DOHH2 (cell line): Measurements from ENCODE around the gene NPAS2.

Experiments used
- H3F3A ChIP-seq: fragments of 200-600 bp; sonication (generic), shearing (Covaris generic); 2 replicates; pipeline ENCODE4 v1.6.0; 2016; ENCODE audit warnings: antibody characterized with exemption, mild to moderate bottlenecking; ENCODE audit not compliant: control insufficient read depth, insufficient read depth
- H3K27ac ChIP-seq: fragments of 200-600 bp; sonication (generic); 2 replicates; pipeline ENCODE4 v1.5.1; 2014; ENCODE audit warnings: low read depth, mild to moderate bottlenecking, low read length, moderate library complexity
- H3K27me3 ChIP-seq: fragments of 200-600 bp; sonication (generic); 2 replicates; pipeline ENCODE4 v1.6.1; 2014; ENCODE audit warnings: mild to moderate bottlenecking, low read length, mixed read lengths; ENCODE audit not compliant: control insufficient read depth
- H3K36me3 ChIP-seq: fragments of 200-600 bp; sonication (generic); 2 replicates; pipeline ENCODE4 v1.6.1; 2014; ENCODE audit warnings: mild to moderate bottlenecking, low read length, moderate library complexity, mixed read lengths; ENCODE audit not compliant: control insufficient read depth
- H3K4me1 ChIP-seq: fragments of 200-600 bp; sonication (generic); 2 replicates; pipeline ENCODE4 v1.6.1; 2014; ENCODE audit warnings: mild to moderate bottlenecking, low read length, mixed read lengths; ENCODE audit not compliant: control insufficient read depth
- H3K4me2 ChIP-seq: fragments of 200-600 bp; sonication (generic); 2 replicates; pipeline ENCODE4 v1.6.0; 2014; ENCODE audit warnings: mild to moderate bottlenecking, low read length, moderate library complexity
- H3K4me3 ChIP-seq: fragments of 200-600 bp; sonication (generic); 2 replicates; pipeline ENCODE4 v1.5.1; 2014; ENCODE audit warnings: mild to moderate bottlenecking, low read length, mixed read lengths
- H3K79me2 ChIP-seq: fragments of 200-600 bp; sonication (generic); 2 replicates; pipeline ENCODE4 v1.6.1; 2014; ENCODE audit warnings: mild to moderate bottlenecking, low read length, mixed read lengths; ENCODE audit not compliant: control insufficient read depth
- H3K9me2 ChIP-seq: fragments of 200-600 bp; sonication (generic); replicated peaks from 2 replicates; pipeline ENCODE4 v1.6.1; 2014; ENCODE audit warnings: mild to moderate bottlenecking, low read length, mixed read lengths; ENCODE audit not compliant: control insufficient read depth
- H3K9me3 ChIP-seq: fragments of 200-600 bp; sonication (generic); 2 replicates; pipeline ENCODE4 v1.6.1; 2014; ENCODE audit warnings: antibody characterized with exemption, low read length, mixed read lengths; ENCODE audit not compliant: control insufficient read depth, insufficient read depth
- H4K20me1 ChIP-seq: fragments of 200-600 bp; sonication (generic); 2 replicates; pipeline ENCODE4 v1.6.0; 2014; ENCODE audit warnings: low read depth, mild to moderate bottlenecking, antibody characterized with exemption, low read length, moderate library complexity; ENCODE audit not compliant: control insufficient read depth, insufficient read depth
- EZH2phosphoT487 ChIP-seq: fragments of 200-600 bp; sonication (generic); IDR thresholded peaks from 2 replicates; pipeline ENCODE4 v1.6.1; 2017; ENCODE audit warnings: borderline replicate concordance, mild to moderate bottlenecking, antibody characterized with exemption, low read length, moderate library complexity, mixed read lengths
- TF ChIP-seq, protein P1 (sequence below): fragments of 200-600 bp; sonication (generic); IDR thresholded peaks from one replicate; pipeline ENCODE4 v1.5.1; 2014; ENCODE audit warnings: antibody characterized with exemption, mild to moderate bottlenecking, low read depth, low read length; ENCODE audit not compliant: poor library complexity, severe bottlenecking

The NPAS2 gene

DNA sequence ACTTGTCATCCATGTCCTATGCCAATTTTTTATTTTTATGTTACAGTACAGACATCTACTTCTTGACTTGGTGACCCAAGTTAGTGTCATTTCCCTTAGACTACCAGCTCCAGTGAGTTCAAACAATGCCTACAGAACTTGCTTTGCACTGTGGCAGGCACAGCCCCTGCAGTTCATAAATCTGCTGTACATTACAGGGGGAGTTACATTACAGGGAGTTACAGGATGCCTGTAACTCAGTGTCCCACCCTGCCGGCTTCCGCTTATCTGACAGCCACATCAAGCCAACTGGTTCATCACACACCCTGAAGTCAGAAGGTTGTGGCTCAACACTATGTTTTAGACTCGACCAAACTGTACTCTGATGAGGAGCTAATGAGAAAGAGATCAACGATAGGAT, 7.8 kb upstream of the NPAS2 start:
- Histone ChIP-seq H3K36me3 (no peaks in the 10 kb centered on the region), H3K4me3 (no peak overlapping the region), H4K20me1 (no peaks in the 10 kb centered on the region), H3K4me2 (no peak overlapping the region), H3K9me2 (no peaks in the 10 kb centered on the region), H3K9me3 (no peaks in the 10 kb centered on the region), H3K27ac (no peak overlapping the region), H3F3A (no peaks in the 10 kb centered on the region), H3K79me2 (no peaks in the 10 kb centered on the region), H3K27me3 (peaks cover 2% of the 10 kb centered on the region; the same call in 1 of the 2 replicates), H3K4me1 (peaks cover 5% of the 10 kb centered on the region)
- no peak for TF ChIP-seq EZH2phosphoT487
- TF ChIP-seq, protein P1, sequence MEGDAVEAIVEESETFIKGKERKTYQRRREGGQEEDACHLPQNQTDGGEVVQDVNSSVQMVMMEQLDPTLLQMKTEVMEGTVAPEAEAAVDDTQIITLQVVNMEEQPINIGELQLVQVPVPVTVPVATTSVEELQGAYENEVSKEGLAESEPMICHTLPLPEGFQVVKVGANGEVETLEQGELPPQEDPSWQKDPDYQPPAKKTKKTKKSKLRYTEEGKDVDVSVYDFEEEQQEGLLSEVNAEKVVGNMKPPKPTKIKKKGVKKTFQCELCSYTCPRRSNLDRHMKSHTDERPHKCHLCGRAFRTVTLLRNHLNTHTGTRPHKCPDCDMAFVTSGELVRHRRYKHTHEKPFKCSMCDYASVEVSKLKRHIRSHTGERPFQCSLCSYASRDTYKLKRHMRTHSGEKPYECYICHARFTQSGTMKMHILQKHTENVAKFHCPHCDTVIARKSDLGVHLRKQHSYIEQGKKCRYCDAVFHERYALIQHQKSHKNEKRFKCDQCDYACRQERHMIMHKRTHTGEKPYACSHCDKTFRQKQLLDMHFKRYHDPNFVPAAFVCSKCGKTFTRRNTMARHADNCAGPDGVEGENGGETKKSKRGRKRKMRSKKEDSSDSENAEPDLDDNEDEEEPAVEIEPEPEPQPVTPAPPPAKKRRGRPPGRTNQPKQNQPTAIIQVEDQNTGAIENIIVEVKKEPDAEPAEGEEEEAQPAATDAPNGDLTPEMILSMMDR = no peak

DNA sequence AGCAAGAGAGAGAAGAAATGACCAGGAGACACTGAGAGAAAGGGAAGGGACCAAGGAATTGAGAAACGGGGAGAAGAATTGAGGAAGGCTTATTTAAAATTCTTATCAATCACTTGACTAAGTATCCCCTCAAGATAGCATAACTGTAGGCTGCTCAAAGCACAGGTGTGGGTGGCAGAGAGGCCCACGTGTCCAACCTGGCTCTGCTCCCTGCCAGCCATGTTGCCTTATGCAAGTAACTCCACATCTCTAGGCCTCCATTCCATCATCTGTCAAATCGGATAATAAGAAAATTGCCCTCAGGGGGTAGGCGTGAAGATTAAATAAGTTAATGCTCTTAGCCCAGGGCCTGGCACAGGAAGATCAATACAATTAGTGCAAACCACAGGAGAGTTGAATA, 7.4 kb upstream of the NPAS2 start:
- Histone ChIP-seq H3K36me3 (no peaks in the 10 kb centered on the region), H4K20me1 (no peaks in the 10 kb centered on the region), H3K27me3 (peaks cover 2% of the 10 kb centered on the region; the same call in 1 of the 2 replicates), H3K4me3 (no peak overlapping the region), H3K79me2 (no peaks in the 10 kb centered on the region), H3K9me2 (no peaks in the 10 kb centered on the region), H3K4me2 (no peak overlapping the region), H3K27ac (no peak overlapping the region), H3K4me1 (peaks cover 5% of the 10 kb centered on the region), H3F3A (no peaks in the 10 kb centered on the region), H3K9me3 (no peaks in the 10 kb centered on the region)
- TF ChIP-seq EZH2phosphoT487 = no peak
- TF ChIP-seq, protein P1 = no peak

DNA sequence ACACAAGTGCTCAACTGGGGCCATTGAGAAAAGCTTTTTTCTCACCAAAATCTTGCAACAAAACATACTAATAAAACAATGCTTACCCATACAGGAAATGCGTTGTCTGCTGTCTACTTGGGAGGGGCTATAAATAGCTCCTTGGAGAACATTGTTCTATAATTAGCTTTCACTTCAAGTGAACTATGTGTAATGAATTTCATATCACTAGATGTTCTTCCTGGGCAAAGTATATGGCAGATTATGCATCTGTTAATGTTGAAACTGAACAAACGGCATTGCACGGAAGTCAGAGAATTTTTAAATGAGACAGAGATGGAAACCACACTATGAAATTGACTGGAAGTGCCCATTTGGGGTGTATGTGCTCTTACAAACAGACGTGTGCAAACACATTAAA, 6.4 kb upstream of the NPAS2 start:
- H4K20me1 ChIP-seq = no peaks in the 10 kb centered on the region
- H3K36me3 ChIP-seq = no peaks in the 10 kb centered on the region
- H3F3A ChIP-seq = no peaks in the 10 kb centered on the region
- no peak for TF ChIP-seq EZH2phosphoT487
- TF ChIP-seq, protein P1 = no peak
- H3K4me3 ChIP-seq = no peak overlapping the region
- H3K27me3 ChIP-seq = peaks cover 2% of the 10 kb centered on the region; the same call in 1 of the 2 replicates
- H3K9me3 ChIP-seq = no peaks in the 10 kb centered on the region
- no peak overlapping the region for H3K4me2 ChIP-seq
- peaks cover 5% of the 10 kb centered on the region for H3K4me1 ChIP-seq
- no peaks in the 10 kb centered on the region for H3K9me2 ChIP-seq
- H3K79me2 ChIP-seq = no peaks in the 10 kb centered on the region
- H3K27ac ChIP-seq = no peak overlapping the region
